NCI-H1417 (cell line): ENCODE measurements around the gene RGPD8.
"Not testable (repeated sequence)": the region's sequence is repeated elsewhere in the genome, so short reads cannot be mapped to it uniquely, and the experiment has no call there.

Source experiments
- DNase-seq, 3 experiments: peaks; one replicate each; lab custom pipeline; 2025; lab: John Stamatoyannopoulos, UW

The RGPD8 gene

DNA sequence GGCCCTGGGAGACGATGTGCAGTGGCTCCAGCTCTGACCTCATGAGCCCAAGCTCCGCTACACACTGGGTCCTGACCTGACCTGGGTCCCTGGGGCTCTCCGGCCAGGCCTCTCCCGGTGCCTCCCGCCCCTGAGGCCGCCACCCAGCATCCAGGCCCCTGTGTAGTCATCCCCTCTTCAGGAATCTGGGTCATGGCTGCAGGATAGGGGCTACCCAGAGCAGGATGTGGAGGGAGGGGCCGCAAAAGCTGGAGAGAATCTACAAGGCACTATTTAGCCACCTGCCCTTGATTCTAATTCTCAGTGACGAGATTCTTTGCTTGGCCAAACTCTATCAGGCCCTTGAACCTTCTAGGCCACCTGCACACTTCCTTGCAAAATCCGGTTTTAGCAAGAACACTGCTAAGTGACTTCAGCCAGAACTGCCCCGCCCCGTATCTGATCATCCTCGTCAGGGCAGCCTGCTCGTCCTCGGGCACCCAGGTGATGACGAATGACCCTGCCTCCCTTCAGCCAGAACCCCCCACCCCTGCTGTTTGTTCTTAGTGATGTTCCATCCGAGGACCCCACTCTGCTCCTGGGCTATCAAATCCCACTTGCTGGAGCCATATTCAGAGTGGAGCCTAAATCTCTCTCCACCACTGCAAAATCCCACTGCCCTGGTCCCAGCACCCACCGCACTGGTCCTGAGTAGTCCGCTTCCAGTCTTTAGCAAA, 2.4 kb upstream of the RGPD8 start:
- DNase-seq: not testable (repeated sequence)

DNA sequence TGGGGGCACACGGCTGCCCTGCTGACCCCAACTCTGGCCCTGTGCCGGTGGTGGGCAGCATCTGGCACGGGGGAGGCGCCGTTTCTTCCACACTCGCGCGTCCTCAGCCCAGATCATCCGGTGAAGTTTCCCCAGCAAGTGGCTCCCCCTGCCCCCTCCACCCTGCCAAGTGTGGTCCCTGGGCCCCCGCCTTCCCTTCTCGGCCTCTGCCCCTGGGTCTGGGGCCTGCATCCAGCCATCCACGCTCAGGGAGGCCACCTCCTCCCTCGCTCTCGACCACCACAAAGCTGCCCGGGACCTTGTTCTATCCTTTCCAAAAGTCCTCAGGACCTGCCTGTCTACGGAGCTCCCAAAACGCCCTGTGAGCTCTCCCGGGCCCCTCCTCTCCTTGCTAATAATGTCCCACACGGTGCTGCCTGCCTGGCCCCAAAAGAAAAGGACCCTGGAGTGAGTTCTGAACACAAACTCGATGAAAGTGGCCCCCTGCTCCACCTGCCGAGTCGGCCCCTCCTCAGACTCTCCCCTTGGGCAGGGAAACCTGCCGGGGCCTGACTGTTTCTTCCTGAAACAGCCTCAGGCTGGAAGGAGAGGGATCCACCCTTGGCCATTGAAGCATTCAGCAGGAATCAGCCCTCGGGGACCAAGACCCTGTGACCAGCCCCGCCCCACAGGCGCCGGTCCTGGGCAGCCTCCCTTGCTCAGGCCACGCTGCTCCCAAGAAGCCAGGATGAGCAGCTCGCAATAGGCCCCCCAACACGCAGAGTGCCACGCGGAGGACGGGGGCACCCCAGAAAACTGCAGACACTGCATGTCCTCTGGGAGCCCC, 1.7 kb upstream of the RGPD8 start:
- DNase-seq: not testable (repeated sequence)

DNA sequence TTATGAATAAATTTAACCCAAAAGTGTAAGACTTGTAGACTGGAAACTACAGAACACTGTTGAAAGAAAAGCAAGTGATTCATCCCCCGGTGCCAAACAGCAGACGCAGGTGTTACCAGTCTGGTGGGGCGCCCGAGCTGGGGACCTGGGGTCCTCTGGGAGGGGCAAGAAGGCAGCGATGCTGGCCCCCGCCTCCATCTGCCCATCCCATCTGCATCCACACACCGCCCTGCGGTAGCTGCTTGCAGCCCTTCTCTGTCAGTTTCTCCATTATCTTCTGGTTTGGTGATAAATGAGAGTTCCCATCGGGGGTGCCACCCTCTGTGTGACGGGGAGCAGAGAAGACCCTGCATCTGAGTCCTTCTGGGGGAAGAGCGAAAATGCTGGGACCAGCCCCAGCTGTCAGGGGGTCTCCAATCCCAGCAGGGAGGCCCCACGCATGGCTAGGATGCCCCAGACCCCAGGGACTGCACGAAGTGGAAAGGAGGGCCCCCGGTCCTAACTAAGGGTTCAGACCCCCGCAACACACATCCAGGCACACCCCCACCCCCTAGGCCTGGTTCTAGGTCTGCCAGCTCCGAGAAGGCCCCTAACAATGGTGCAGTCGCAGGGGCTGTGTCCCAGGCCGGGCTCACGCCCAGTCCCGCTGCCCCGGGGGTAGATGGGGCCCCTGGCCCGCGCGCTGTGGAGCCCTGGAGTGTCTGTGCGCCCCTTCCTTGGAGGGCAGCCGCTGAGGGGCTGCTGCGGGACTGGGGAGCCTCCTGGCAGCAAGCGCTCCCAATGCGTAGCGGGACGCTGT, 686 bp upstream of the RGPD8 start:
- no peak for DNase-seq

DNA sequence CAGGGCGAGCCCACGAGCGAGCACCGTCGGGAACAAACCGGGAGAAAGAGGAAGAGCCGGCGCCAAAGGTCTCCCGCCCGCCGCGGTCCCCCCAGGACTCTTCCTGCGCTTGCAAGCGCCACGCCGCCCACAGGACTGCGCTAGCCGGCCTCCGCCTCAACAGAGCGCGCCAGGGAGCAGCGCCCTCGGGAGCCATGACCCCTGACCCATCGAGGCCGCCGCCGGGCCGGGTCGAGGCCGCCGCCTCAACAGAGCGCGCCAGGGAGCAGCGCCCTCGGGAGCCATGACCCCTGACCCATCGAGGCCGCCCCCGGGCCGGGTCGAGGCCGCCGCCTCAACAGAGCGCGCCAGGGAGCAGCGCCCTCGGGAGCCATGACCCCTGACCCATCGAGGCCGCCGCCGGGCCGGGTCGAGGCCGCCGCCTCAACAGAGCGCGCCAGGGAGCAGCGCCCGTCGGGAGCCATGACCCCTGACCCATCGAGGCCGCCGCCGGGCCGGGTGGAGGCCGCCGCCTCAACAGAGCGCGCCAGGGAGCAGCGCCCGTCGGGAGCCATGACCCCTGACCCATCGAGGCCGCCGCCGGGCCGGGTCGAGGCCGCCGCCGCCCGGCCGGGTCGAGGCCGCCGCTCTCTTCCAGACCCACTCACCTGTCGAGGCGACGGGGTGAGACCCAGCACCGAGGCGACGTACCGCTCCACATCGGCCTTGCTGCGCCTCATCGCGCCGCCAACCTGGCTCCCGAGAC, 538 bp downstream of the RGPD8 start:
- DNase-seq: not testable (repeated sequence)

DNA sequence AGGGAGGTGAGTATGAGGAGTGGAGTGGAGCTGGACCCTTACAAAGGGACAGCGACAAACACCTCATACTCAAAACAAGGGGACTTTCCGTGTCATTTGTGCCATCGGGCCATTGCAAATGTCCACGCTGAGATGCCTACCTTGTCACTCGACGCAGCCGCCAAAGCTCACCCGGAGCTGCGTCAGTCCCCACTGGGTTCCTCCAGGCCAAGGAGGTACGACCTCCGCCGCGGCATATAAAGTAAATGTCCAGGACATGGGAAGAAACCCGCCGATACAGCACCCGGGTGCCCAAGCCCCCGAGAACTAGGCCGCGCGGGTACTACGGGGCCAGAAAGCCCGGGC, 1.1 kb downstream of the RGPD8 start:
- DNase-seq: not testable (repeated sequence)

DNA sequence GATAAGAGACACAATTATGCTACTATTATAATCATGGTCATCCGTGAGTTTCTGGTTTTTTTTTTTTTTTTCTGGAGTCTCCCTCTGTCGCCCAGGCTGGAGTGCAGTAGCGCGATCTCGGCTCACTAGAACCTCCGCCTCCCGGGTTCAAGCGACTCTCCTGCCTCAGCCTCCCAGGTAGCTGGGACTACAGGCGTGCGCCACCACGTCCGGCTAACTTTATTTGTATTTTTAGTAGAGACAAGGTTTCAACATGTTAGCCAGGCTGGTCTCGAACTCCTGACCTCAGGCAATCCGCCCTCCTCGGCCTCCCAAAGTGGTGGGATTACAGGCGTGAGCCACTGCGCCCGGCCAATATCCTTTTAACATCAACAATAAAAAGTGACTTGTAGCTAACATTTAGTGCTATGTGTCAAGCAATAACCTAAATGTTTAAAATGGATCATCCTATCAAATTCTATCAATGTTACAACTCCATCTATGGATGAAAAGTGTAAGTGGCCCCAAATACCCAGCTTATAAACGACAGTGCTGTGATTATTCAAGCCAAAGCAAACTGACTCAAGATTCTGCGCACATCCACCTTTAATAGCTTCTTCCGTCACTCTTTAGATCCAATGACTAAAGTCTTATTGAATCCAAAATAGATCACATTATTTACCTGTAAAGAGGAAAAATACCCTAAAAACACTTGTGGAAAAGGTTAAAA, 1.7 kb downstream of the RGPD8 start:
- not testable (repeated sequence) for DNase-seq

DNA sequence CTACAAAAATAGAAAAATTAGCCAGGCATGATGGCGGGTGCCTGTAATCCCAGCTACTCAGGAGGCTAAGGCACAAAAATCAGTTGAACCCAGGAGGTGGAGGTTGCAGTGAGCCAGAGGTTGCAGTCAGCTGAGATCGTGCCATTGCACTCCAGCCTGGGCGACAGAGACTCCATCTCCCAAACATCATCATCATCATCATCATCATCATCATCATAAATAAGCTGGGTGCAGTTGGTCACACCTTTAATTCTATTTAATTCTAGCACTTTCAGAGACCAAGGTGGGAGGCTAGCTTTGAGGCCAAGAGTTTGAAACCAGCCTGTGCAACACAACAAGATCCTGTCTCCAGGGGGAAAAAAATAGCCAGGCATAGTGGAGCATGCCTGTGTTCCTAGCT, 8.9 kb downstream of the RGPD8 start:
- DNase-seq: not testable (repeated sequence)

DNA sequence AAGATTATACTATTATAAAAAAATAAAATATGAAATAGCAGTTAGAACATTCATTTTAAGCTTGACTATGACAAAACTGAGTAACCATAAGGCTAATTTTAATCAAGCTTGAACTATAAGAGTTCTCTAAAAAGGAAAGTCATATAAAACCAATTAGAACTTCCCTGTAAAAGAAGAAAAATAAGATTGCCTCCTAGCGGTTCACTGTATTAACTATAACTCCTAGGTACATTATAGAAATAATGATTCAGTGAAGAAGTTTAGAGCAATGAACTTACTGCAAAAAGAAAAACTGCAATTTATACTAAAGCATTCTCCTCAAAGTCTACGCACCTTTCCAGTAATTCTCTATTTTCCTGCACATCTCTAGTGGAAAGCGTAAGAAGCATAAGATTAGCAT, 16.6 kb downstream of the RGPD8 start:
- DNase-seq: not testable (repeated sequence)

DNA sequence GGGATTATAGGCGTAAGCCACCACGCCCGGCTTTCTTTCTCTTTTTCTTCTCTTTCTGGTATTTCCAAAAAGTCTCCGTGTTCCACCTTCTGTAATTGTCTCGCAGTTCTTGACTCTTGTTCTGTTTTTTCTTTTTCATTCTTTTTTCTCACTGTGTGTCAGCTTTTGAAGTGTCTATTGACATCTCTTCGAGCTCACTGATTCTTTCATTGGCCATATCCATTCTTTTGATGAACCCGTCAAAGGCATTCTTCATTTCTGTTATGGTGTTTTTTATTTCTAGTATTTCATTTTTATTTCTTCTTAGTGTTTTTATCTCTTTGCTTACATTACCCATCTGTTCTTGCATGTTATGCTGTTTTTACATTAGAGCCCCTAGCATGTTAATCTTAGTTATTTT, 73.4 kb downstream of the RGPD8 start:
- not testable (repeated sequence) for DNase-seq

DNA sequence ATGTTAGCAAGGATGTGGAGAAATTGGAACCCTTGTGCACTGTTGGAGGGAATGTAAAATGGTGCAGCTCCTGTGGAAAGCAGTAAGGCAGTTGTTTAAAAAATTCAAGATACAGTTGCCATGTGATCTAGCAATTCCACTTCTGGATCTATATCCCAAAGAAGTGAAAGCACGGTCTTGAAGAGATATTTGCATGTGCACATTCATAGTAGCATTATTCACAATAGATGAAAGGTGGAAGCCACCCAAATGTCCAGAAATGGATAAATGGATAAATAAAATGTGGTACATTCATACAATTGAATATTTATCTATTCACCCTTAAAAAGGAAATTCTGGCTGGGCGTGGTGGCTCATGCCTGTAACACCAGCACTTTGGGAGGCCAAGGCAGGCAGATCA, 79.1 kb downstream of the RGPD8 start:
- not testable (repeated sequence) for DNase-seq

DNA sequence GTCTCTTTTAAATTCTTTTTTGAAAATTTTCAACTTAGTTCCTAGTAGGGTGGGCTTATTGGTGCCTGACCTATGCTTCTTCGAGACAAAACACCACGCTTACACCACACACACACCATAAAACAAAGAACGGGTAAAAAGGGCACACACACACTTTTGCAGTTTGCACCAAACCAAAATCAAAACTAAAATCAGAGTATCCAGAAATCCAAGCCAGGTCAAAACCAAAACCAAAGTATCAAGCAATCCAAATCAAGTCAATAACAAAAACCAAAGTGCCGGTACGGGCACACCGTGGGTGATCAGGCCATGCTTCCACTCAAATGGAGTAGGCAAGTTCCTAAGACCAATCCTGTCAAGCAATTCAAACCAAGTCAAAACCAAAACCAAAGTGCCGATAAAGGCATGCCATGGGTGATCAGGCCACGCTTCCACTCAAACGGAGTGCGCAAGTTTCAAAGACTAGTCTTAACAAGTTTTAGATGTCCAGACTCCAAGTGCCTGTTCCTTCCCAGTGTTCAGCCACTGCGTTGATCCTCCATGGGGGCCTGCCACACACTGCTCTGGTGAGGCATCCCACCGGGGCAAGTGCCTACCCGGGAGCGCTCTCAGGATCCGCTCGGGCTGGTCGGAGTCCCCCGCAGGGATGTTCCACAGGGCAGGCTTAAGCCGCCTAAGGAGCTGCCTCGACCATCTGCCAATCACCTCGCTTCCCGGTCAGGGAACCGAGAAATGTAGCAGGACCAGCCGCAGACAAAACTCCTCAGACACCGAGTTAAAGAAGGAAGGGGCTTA, 80.4 kb downstream of the RGPD8 start:
- DNase-seq: not testable (repeated sequence)

DNA sequence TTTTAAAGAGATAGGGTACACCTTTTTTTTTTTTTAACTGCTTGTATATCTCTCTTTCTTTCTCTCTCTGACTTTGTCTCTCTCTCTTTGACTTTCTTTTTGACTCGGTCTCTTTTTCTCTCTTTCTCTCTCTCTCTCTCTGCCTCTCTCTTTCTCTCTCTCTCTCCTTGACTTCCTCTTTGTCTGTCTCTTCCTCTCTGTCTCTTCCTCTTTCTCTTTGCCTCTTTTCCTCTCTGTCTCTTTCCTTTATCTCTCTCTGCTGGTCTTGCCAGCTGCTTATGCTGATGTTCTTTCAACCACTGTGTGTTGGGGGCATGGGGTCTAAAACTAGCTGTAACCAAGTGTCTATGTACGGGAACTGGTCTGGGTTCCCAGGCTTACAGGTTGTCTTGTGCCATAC, 81.2 kb downstream of the RGPD8 start:
- not testable (repeated sequence) for DNase-seq

DNA sequence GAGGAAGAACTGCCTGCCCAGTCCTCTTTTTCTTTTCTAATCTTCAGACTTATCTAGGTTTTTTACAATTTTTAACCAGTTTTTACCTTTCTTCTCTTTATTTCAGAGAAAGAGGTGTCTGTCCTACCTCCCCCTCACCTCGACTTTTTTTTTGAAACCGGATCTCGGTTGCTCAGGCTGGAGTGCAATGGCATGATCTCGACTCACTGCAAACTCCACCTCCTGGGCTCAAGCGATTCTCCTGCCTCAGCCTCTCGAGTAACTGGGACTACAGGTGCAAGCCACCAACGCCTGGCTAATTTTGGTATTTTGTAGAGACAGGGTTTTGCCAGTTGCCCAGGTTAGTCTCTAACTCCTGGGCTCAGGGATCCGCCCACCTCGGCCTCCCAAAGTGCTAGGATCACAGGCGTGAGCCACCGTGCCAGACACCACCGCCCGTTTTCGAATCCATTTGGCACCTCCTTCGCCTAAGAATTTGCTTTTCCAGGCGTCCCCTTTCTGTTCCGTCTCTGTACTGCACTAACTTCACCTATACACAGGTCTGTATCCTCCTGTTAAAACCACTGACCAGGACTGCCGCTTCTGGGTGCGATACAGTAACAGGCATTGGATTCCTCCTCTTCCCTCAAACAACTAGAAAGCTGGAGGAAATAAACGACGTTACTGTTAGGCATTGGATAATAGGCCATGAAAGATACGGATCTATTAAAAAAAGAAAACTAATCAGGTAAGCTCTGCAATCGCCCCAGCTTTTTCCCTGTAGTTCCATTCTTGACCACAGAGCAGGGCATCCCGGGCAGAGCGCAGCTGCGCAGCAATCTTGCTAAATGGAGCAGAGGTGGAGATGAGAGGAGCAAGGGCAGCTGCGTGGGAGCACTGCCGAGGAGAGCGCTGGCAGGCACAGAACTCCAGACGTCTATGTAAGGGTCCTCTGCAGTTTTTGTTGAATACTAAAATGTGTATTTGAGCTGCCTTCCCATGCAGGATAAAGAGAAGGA, 88.1 kb downstream of the RGPD8 start:
- no peak for DNase-seq

DNA sequence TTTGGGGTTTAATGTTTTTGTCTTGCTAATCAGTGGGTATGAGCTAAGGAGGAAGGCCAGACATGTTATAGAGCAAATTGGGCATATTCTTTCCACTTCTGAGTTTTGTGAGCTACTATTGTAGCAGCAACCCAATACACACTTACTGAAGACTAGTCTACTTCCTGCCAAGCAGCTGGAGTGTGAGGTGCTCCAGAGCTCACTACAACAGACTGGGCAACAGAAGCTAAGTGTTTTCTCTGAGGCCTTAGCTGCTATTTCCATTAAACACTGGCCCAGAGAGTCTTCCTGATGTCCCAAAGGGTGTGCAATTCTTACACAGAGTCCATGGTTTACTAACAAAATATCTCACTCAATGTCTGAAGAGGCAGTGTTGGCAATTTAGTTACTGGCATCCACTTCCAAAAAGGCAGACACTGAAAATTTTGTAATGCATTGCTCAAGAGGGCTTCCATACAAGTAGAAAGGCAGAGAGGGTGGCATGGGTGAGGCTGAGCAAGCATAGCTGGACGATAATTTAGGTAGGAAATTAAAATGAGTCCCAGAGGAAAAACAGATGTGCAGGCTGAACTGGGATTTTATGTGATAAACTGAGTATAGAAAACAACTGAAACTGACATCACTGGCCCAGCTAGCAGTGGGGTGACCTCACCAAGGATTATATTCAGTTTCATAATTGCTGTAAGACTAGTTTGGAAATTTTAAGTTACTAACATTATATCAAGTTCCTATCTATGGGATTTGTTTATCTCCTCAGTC, 89.4 kb downstream of the RGPD8 start:
- DNase-seq: no peak

DNA sequence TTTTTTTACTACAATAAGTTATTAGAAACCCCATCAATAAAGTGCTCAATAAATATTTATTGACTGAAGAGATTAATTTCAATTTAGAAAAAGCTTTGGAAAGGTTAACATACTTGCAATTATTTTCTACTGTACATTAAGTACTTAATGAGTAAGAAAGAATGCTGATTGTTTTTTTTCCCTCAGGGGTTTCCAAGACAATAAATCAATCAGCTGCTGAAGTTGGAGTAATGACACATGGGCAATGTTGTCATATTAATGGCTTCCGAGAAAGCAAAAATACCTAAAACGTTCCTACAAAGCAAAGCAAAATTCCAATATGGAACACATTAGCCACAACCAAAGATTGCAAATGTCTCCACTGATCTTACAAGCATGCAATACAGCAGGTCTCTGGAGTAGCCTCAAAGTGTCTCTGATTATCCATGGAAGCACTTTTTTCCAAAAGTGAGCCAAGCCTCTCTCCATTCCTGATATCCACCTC, 91.3 kb downstream of the RGPD8 start:
- peak in 2 of 3 experiments; percentile 10 to 76 for DNase-seq

DNA sequence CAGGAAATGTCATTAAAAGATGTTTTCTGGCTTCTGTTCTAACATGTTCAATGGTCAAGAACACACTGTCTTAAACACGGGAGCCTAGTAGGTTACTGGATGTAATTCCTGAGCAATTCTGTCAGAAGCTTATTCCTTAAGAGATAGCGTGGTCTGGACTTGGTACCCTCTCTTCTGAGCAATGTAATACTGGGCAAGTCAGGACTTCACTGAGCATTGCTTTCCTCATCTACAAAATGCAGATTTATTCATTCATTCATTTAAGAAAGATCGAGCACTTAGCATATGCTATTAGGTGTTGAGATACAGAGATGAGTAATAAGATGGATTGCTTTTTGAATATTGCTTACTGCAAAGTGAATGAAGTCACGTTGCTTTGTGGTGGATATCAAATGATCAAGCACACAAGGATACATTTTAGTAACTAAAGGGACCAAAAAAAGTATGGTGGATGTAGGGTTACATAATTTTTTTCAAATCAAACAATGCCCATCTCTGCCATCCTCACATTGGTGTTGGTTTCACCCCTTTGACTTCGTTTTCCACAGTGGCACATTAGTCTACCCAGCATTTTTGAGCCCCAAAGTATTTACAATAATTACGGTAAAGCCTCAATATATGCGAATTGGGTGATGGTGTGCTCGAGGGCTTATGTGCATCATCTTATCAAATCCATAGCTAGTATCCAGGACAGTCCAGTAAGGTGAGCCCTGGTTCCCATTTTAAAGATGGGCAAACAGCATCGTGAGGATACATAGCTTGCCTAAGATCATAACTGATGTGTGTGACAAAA, 92.8 kb downstream of the RGPD8 start:
- DNase-seq: no peak

DNA sequence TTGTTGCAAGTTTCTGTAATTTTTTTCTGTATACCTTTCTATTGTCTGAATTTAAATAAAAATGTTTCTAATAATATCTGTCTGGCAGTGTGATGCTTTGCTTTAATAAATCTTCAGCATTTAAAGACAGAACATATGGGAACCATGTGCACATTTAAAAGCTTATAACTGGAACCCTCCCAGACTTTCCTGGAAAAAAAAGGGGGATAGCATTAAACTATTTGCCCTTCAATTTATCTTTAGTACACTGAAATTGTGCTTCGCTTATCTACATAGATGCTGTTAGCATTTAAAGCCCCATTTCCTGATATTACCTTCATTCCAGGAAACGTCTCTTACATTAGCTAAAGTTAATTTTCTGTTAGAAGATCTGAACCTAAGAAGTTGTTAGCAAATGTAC, 93.5 kb downstream of the RGPD8 start:
- DNase-seq: no peak
